Right atrium auricular region (tissue), 2 donors: ENCODE results near the gene NAALADL2. TPM values are rescaled to one million over a fixed set of nuclear protein-coding genes. Genes with fewer than 3 reads are reported as not detected.

Source experiments
- DNase-seq: peaks from one replicate; pipeline ENCODE4 v3.0.0-alpha.2; 2019; ENCODE audit warnings: low spot score
- H3K27ac ChIP-seq, 2 donors: fragments of 200-600 bp; sonication (generic); 1 replicate in 1 of 2; 2 replicates in 1 of 2; pipeline ENCODE4 v1.5.1; 2016 to 2019
- H3K27me3 ChIP-seq, 2 donors: fragments of 200-600 bp; sonication (generic); one replicate each; pipeline versions ENCODE4 v1.5.1 to v1.6.0; 2017 to 2019
- H3K36me3 ChIP-seq: fragments of 200-600 bp; sonication (generic); one replicate; pipeline ENCODE4 v1.5.1; 2016
- H3K4me1 ChIP-seq, 2 donors: fragments of 200-600 bp; sonication (generic); one replicate each; pipeline versions ENCODE4 v1.5.1 to v1.6.0; 2017 to 2019
- H3K4me3 ChIP-seq, 2 donors: fragments of 200-600 bp; sonication (generic); 1 replicate in 1 of 2; 2 replicates in 1 of 2; pipeline ENCODE4 v1.5.1; 2017 to 2019; ENCODE audit warnings: mild to moderate bottlenecking in 1 of 2, moderate library complexity in 1 of 2
- H3K9me3 ChIP-seq, 2 donors: fragments of 200-600 bp; sonication (generic); one replicate each; pipeline ENCODE4 v1.5.1; 2019
- CTCF ChIP-seq, 2 donors: fragments of 200-600 bp; sonication (generic); IDR thresholded peaks; one replicate each; pipeline ENCODE4 v1.5.1; 2019; ENCODE audit warnings: antibody characterized with exemption in 2 of 2
- total RNA-seq, 2 donors: library from RNA; depleted of rRNA; stranded (reverse); fragments of >200 nt; gene quantifications; one replicate each; pipeline ENCODE4 v1.1.0, GENCODE V29; 2016

The NAALADL2 gene
- total RNA-seq, 2 donors from 2014 or later: 2.5 to 3.2 TPM

- Histone ChIP-seq H3K9me3 (no peaks in the 10 kb centered on the region), H3K27me3 (no peaks in the 10 kb centered on the region), H3K4me1 (no peaks in the 10 kb centered on the region), H3K4me3 (no peak overlapping the region), H3K36me3 (no peaks in the 10 kb centered on the region), H3K27ac (no peak overlapping the region)
- no peak for DNase-seq
- TF ChIP-seq CTCF (IDR thresholded peaks at IDR 0.05): no peak
Measured at GRCh38 chr3:175340338-175341015, 481.3 kb downstream of the NAALADL2 start.

GRCh38 chr3:175342196-175342595, 483.1 kb downstream of the NAALADL2 start:
- H3K9me3 ChIP-seq: no peaks in the 10 kb centered on the region
- H3K36me3 ChIP-seq: no peaks in the 10 kb centered on the region
- peaks cover 0 to 4% of the 10 kb centered on the region in 2 donors for H3K4me1 ChIP-seq
- H3K27ac ChIP-seq: no peak overlapping the region
- no peak for TF ChIP-seq CTCF (IDR thresholded peaks at IDR 0.05)
- H3K4me3 ChIP-seq: no peak overlapping the region
- no peak for DNase-seq
- no peaks in the 10 kb centered on the region for H3K27me3 ChIP-seq

GRCh38 chr3:175343946-175344345, 484.8 kb downstream of the NAALADL2 start:
- H3K27ac ChIP-seq: no peak overlapping the region
- TF ChIP-seq CTCF (IDR thresholded peaks at IDR 0.05): no peak
- DNase-seq: no peak
- peaks cover 0 to 4% of the 10 kb centered on the region in 2 donors for H3K4me1 ChIP-seq
- H3K9me3 ChIP-seq: no peaks in the 10 kb centered on the region
- H3K27me3 ChIP-seq: no peaks in the 10 kb centered on the region
- H3K4me3 ChIP-seq: no peak overlapping the region
- no peaks in the 10 kb centered on the region for H3K36me3 ChIP-seq

- H3K27me3 ChIP-seq: no peaks in the 10 kb centered on the region
- no peak overlapping the region for H3K4me3 ChIP-seq
- no peak for TF ChIP-seq CTCF (IDR thresholded peaks at IDR 0.05)
- peaks cover 0 to 4% of the 10 kb centered on the region in 2 donors for H3K4me1 ChIP-seq
- peak; percentile 62 for DNase-seq
- no peak overlapping the region for H3K27ac ChIP-seq
- no peaks in the 10 kb centered on the region for H3K9me3 ChIP-seq
- no peaks in the 10 kb centered on the region for H3K36me3 ChIP-seq
Measured at GRCh38 chr3:175346573-175347356, 487.6 kb downstream of the NAALADL2 start.

- H3K36me3 ChIP-seq: no peaks in the 10 kb centered on the region
- peaks cover 0 to 4% of the 10 kb centered on the region in 2 donors for H3K4me1 ChIP-seq
- no peak for TF ChIP-seq CTCF (IDR thresholded peaks at IDR 0.05)
- no peak overlapping the region for H3K4me3 ChIP-seq
- no peaks in the 10 kb centered on the region for H3K9me3 ChIP-seq
- H3K27ac ChIP-seq: no peak overlapping the region
- DNase-seq: no peak
- no peaks in the 10 kb centered on the region for H3K27me3 ChIP-seq
Measured at GRCh38 chr3:175349168-175349567, 490.0 kb downstream of the NAALADL2 start.
